Stomach (tissue), 9 donors: ENCODE results near the gene UGT3A2. TPM values are rescaled to one million over a fixed set of nuclear protein-coding genes. Genes with fewer than 3 reads are reported as not detected.

Experiments
- DNase-seq, 2 donors: peaks; one replicate each; pipeline versions ENCODE4 v3.0.0 to v3.0.0-alpha.2; 2013 to 2019
- H3K27ac ChIP-seq, 5 donors: fragments of 200-600 bp in 4 of 5; sonication (generic) in 4 of 5; one replicate each; pipeline ENCODE4 v1.5.1; 2013 to 2019; ENCODE audit warnings: mild to moderate bottlenecking in 1 of 5, moderate library complexity in 1 of 5
- H3K27me3 ChIP-seq, 3 donors: fragments of 200-600 bp; sonication (generic); one replicate each; pipeline ENCODE4 v1.5.1; 2017 to 2019; ENCODE audit warnings: mixed run types in 1 of 3
- H3K36me3 ChIP-seq, 4 donors: fragments of 200-600 bp; sonication (generic); 1 replicate in 3 of 4; 2 replicates in 1 of 4; pipeline ENCODE4 v1.5.1; 2016 to 2019
- H3K4me1 ChIP-seq, 4 donors: fragments of 200-600 bp; sonication (generic); one replicate each; pipeline ENCODE4 v1.5.1; 2016 to 2019
- H3K4me3 ChIP-seq, 4 donors: fragments of 200-600 bp; sonication (generic) in 3 of 4; one replicate each; pipeline ENCODE4 v1.5.1; 2016 to 2019; ENCODE audit warnings: mild to moderate bottlenecking in 1 of 4
- H3K9me3 ChIP-seq, 4 donors: fragments of 200-600 bp; sonication (generic); one replicate each; pipeline ENCODE4 v1.5.1; 2016 to 2019
- CTCF ChIP-seq, 7 experiments: fragments of 450-650 bp in 4 of 7; fragments of 200-600 bp in 3 of 7; sonication (generic) in 3 of 7; IDR thresholded peaks; one replicate each; pipeline ENCODE4 v1.5.1; 2016 to 2019; ENCODE audit warnings: antibody characterized with exemption in 7 of 7, control low read depth in 2 of 7, mild to moderate bottlenecking in 1 of 7
- EP300 ChIP-seq: sonication (generic); formaldehyde crosslinking; IDR thresholded peaks from one replicate; pipeline ENCODE4 v1.6.1; 2017; ENCODE audit warnings: antibody characterized with exemption
- POLR2A ChIP-seq, 4 donors: fragments of 450-650 bp; IDR thresholded peaks; one replicate each; pipeline ENCODE4 v1.6.1; 2016; ENCODE audit warnings: antibody characterized with exemption in 4 of 4, control low read depth in 2 of 4, mild to moderate bottlenecking in 1 of 4, moderate library complexity in 1 of 4
- POLR2AphosphoS5 ChIP-seq, 3 donors: sonication (generic); formaldehyde crosslinking; IDR thresholded peaks; one replicate each; pipeline ENCODE4 v1.6.1; 2016; ENCODE audit warnings: antibody characterized with exemption in 3 of 3
- WGBS, 5 donors: extraction: QIAGEN DNeasy Blood & Tissue Kit in 3 of 5; methylation state at CpG; one replicate each; pipeline versions ENCODE4 v1.1.5 to v1.1.7; 2013 to 2018; 5-methylcytosine and 5-hydroxymethylcytosine counted together
- intact Hi-C: fragments of 100-400 bp; cut with DNase I; formaldehyde crosslinking; loops from one replicate; pipeline ENCODE4 v1.15.1; 2023; ENCODE audit warnings: low total_unique reads
- polyA plus RNA-seq, 3 donors: library from polyadenylated mRNA; stranded (reverse); fragments of 200-250 nt; gene quantifications; one replicate each; pipeline ENCODE4 v1.2.3, GENCODE V29; 2013
- total RNA-seq, 5 donors: library from RNA; depleted of rRNA; stranded (reverse); fragments of >200 nt; gene quantifications; one replicate each; pipeline versions ENCODE4 v1.1.0 to v1.2.3, GENCODE V29; 2014 to 2016
- donor health status: healthy with polysubstance abuse.
- donor health status: Bipolar disorder and iron deficiency.
- donor health status: healthy.

UGT3A2 gene
- total and polyA plus RNA-seq, 8 donors = 2.0 TPM; not detected in 7

GRCh38 chr5:36006163-36006562 lies 60.5 kb downstream of the UGT3A2 start:
- H3K27me3 ChIP-seq = no peaks in the 10 kb centered on the region
- no peak for DNase-seq
- H3K4me3 ChIP-seq = no peak overlapping the region
- H3K27ac ChIP-seq = no peak overlapping the region
- TF ChIP-seq POLR2A (IDR thresholded peaks at IDR 0.05) (no peak), POLR2AphosphoS5 (IDR thresholded peaks at IDR 0.05) (no peak), CTCF (IDR thresholded peaks at IDR 0.05) (no peak), EP300 (no peak)
- no peaks in the 10 kb centered on the region for H3K36me3 ChIP-seq
- 64 to 77% (median 70%) methylated on average over 1 of the region's 1 CpG for WGBS, 5 donors
- peaks cover 0 to 11% (median 9%) of the 10 kb centered on the region in 4 donors for H3K9me3 ChIP-seq
- intact Hi-C loops = no loop called here
- no peaks in the 10 kb centered on the region for H3K4me1 ChIP-seq

DNA sequence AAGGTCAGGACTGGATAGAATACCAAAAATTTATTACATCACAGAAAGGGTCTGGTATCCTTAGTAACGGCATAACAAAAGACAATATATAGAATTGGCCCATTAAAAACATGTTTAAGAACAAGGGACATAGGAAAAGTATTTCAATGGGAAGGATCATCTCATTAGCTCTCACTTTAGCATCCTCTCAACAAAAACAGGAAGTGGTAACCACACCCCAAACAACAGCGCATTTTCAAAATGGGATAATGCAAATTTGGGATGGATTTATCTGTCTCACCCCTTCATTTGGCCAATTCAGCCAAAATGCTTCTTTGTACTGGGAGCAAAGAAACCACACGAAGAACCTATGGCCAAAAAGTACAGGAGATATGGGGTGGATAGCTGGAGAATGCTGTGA lies 65.7 kb downstream of the UGT3A2 start:
- Histone ChIP-seq H3K27ac (no peak overlapping the region), H3K9me3 (no peaks in the 10 kb centered on the region), H3K4me3 (no peak overlapping the region), H3K36me3 (no peaks in the 10 kb centered on the region), H3K27me3 (no peaks in the 10 kb centered on the region), H3K4me1 (no peaks in the 10 kb centered on the region)
- TF ChIP-seq POLR2A (IDR thresholded peaks at IDR 0.05) (no peak), POLR2AphosphoS5 (IDR thresholded peaks at IDR 0.05) (no peak), CTCF (IDR thresholded peaks at IDR 0.05) (no peak), EP300 (no peak)
- no peak for DNase-seq
- intact Hi-C loops = no loop called here
- 74 to 92% (median 83%) methylated on average over 3 of the region's 3 CpGs for WGBS, 5 donors

GRCh38 chr5:35999547-35999946 lies 67.1 kb downstream of the UGT3A2 start:
- Histone ChIP-seq H3K4me1 (no peaks in the 10 kb centered on the region), H3K4me3 (no peak overlapping the region), H3K27me3 (no peaks in the 10 kb centered on the region), H3K9me3 (no peaks in the 10 kb centered on the region), H3K36me3 (no peaks in the 10 kb centered on the region), H3K27ac (no peak overlapping the region)
- WGBS, 5 donors = 37 to 73% (median 47%) methylated on average over 1 of the region's 1 CpG
- TF ChIP-seq EP300 (no peak), POLR2A (IDR thresholded peaks at IDR 0.05) (no peak), CTCF (IDR thresholded peaks at IDR 0.05) (no peak), POLR2AphosphoS5 (IDR thresholded peaks at IDR 0.05) (no peak)
- no peak for DNase-seq
- intact Hi-C loops = no loop called here

GRCh38 chr5:35996076-35996475 lies 70.6 kb downstream of the UGT3A2 start:
- Histone ChIP-seq H3K4me3 (no peak overlapping the region), H3K9me3 (no peaks in the 10 kb centered on the region), H3K27me3 (peaks cover 0 to 5% (median 0%) of the 10 kb centered on the region in 3 donors), H3K27ac (no peak overlapping the region), H3K36me3 (no peaks in the 10 kb centered on the region), H3K4me1 (no peaks in the 10 kb centered on the region)
- no peak for DNase-seq
- intact Hi-C loops = no loop called here
- TF ChIP-seq POLR2A (IDR thresholded peaks at IDR 0.05) (no peak), POLR2AphosphoS5 (IDR thresholded peaks at IDR 0.05) (no peak), EP300 (no peak), CTCF (IDR thresholded peaks at IDR 0.05) (no peak)
- WGBS, 5 donors = 83 to 87% (median 86%) methylated on average over 4 of the region's 4 CpGs
